GM20431 (cell line): ENCODE measurements around the gene HNRNPLL.

Experiments
- in situ Hi-C: fragments of 300-500 bp; cut with MseI, MboI; formaldehyde crosslinking; loops from one replicate; pipeline ENCODE4 v1.15.0; 2020; ENCODE audit warnings: low sequenced_read_pairs; ENCODE audit not compliant: unreplicated experiment

Gene HNRNPLL

DNA sequence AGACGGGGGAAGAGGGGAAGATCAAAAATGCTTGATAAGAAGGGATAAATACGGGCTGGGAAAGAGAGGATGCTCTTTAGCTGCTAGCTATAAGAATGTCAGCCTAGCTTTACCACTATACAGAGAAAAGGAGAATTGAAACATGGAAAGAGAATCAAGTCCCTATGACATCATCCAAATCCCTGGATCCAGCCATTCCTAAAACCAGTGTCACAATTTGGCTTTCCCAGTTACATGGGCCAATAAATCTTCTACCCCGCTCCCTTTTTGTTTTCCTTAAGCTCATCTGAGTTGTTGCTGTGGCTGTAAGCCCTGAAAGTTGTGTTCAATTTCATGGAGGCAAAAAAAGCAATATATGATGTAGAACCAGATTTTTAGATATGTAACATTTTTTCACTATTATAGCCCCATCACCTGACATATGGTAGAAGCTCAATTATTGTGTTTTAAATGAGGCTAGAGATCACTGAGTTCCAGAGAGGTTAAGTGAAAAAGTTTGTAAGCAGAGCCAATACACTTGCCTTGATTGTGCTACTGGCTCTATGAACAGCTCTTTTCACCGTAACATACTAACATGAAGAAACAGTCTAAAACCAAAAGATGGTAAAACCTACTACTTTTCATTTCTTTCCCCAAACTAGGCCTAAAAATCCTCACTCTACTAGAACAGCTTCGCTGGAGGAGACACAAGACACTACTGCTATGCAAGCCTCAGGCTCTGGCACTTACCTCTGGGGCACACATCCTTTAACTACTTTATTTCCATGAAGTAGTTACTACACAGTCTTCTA lies 4.3 kb downstream of the HNRNPLL start:
- in situ Hi-C loops: no loop called here

DNA sequence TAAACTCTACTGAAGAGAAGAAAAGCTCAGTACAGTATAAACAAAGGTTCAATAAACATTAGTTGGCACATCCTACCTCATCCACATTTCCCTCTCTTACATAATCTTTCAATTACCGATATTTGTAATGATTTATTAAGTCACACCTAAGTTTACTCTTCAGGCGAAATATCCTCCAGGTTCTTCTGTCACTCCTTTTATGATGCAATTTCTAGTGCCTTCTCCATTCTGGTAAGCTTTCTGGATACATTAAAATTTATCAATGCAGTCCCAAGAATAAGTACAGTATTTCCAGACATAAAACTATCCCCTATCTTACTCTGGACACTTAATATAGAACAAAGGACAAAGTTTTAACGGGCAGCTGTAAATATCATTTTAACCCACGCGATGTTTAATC lies 5.6 kb downstream of the HNRNPLL start:
- in situ Hi-C loops: no loop called here

DNA sequence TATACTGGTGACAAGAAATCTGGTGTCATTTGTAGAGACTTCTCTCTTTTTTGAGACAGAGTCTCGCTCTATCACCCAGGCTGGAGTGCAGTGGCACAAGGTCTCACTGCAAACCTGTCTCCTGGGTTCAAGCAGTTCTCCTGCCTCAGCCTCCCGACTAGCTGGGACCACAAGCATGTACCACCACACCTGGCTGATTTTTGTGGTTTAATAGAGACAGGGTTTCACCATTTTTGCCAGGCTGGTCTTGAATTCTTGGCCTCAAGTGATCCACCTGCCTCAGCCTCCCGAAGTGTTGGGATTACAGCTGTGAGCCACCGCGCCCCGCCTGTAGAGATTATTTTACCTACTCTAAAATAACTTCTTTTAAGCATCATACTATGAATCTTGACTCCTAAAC lies 6.5 kb downstream of the HNRNPLL start:
- in situ Hi-C loops: no loop called here

DNA sequence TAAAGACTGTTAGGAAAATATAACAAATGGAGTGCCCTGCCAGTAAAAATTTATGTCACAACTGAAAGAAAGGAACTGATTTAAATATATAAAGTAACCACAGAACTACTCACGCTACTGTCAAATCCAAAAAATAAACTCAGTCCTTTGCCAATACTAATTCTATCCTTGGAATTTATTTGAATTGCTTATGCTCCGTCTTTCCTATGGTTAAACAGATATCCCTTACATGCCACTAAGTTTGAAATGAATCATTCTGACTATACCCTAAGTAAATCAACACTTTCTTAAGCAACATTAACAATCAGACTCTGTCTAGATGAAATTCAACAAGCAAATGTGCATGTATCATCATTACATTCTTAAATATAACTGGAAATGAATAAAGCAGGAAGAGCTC lies 9.8 kb downstream of the HNRNPLL start:
- in situ Hi-C loops: no loop called here

DNA sequence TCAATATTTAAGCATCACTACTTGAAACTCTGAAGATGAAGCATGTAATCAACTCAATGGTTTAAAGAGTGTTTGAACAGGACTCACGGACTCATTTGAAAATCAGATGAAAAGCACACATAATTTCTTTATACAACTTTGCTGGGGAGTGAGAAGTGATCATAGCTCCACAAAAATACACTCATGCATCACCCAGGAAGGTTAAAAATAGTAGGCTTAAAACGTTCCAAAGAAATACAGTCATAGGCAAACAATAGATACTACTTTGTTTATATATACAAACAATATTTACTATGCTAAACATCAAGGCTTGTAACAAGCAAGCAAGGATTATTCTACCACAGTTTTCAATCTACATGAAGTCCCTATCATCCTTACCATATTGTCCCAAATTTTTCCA lies 11.6 kb downstream of the HNRNPLL start:
- in situ Hi-C loops: no loop called here

DNA sequence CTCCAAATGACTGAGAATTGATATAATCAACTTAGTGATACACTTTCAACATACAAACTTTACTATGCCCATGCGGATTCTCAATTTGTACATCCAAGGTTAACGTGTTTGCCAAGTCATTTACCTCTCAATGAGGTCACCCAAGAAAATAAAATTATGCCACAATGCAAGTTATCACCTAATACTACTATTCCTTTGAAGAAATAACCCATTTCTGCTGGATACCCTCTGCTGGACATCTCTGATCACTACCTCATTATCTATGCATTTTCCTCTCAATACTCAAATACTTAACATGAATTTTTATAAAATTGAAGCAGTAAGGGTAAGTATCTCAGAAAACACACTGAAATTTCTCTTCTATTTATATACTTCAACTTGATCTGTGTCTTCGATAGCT lies 12.7 kb downstream of the HNRNPLL start:
- in situ Hi-C loops: no loop called here

DNA sequence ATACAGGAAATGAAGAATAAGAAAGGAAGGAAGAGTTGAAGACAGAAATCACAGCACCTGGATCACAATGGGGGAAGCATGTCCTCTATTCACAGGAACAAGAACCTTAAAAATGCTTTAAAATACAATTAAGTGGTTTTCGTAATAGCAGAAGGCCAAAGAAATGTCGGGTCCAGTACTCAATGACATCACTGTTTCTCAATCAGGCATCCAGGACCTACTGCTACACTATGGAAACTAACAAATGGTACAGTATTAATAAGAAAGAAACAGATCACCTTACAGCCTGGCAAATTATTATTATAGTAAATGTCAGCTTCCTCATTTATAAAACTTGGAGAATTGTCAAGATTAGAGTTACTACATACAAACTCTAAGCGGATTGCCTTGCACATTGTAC lies 15.8 kb downstream of the HNRNPLL start:
- in situ Hi-C loops: loop anchor here (10.0 kb wide), 1 partner anchor 148 kb away; no protein-coding TSS in a partner anchor

DNA sequence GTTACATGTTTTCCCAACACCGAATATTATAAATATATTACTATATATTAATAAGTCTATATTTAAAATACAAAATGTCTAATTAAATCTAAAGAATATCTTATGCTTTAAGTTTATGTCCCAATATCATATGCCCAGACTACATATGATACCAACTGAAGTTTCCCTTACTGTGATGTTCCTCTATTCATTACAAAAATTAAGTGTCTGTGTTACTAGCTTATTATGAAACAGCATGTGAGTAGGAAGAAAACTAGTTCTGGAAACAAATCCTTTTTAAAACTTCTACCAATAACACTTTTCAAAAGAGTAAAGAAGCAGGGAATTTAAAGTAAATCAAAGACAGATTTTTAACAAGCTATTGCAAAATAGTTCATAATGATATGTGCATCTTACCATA lies 17.8 kb downstream of the HNRNPLL start:
- in situ Hi-C loops: loop anchor here (10.0 kb wide), 1 partner anchor 150 kb away; no protein-coding TSS in a partner anchor

DNA sequence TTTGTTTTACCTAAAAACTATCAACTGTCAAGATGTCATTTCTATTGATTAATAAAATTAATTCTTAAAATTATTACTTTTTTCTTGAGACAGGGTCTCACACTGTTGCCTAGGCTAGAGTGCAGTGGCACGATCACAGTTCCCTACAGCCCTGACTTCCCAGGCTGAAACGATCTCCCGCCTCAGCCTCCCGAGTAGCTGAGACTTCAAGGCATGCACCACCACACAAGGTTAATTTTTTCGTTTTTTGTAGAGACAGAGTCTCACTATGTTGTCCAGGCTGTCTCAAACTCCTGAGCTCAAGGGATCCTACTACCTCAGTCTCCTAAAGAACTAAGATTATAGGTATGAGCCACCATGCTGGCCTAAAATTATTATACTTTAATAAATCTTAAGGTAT lies 18.7 kb downstream of the HNRNPLL start:
- in situ Hi-C loops: loop anchor here (10.0 kb wide), 1 partner anchor 151 kb away; no protein-coding TSS in a partner anchor

DNA sequence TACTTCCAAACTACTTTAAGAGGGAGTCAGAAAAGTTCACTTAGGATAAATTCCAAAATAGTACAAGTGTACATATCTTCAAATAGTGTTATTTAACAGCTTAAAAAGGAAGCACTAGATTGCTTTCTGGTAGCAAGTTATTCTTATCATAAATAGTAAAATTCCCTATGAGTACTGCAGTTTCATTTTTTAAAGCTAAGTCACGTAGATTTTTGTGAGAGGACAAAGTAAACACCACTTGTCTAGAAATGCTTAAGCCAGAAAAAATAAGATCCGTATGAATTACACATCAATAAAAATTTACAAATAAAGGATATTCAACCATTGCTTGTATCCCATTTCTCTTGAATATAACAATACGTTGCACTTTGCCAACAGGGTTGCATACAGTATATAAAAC lies 19.2 kb downstream of the HNRNPLL start:
- in situ Hi-C loops: loop anchor here (10.0 kb wide), 1 partner anchor 151 kb away; no protein-coding TSS in a partner anchor

DNA sequence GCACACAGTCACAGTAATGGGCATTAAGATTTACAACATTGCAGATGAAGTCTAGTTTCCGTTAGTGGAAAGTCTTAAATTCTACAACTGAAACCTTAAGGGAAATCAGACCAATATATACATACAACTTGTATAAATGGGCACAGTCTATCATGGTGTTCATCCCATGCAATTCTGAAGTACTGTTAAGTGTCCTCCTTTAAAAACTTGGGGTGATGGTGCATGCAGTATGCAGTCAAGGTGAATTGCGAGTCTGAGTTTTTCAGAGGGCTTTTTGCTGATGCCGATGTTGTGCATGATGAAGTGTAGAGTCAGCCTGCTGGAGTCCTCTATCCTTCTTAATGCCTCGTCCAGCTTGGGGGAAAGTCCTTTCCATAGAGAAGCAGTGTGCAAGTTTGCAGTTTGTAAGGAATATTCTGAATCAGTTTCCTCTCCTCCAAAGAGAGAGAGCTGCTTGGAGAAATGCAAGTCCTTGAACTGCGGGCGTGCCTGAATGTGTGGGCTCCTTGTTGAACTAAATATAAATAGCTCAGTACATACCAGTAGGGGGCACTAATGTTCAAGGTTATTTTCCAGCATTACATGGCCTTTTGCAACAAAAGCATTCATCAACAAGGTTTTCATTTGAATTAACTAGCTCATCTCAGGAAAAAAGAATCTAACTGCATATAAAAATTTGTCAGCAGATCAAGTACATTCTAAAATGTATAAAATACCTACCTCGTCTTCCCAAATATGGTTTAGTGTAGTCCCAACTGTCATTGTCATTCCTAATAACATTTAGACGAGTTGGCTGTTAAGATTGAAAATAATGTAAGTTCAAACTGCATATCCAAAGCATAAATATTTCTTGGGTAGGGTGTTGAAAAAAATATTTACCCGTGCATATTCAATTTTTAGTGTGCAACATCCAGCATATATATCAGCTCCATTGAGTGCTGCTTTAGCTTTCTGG lies 21.3 kb downstream of the HNRNPLL start:
- in situ Hi-C loops: loop anchor here (10.0 kb wide), 1 partner anchor 153 kb away; no protein-coding TSS in a partner anchor

DNA sequence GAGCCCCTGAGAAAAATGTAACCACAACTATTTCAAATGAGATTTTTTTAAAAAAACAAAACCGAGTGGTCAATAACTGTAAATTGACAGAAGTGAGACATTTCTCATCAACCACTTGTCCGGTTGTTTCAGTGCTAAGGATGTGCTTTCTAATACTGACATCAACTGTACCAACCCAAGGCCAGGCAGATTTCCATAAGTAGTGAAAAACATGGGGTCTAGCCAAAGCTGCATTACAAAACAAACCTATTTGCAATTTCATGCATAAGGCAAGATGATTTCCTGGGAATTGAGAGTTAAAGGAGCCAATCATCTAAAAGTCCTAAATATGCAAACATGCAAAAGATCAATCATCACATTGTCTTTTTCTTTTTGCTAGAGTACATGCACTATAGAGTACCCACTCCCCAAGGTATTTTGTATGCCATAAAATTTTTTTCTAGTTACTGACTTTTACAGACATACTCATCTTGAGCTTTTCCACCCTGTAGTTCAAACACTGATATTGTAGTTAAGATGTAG lies 22.6 kb downstream of the HNRNPLL start:
- in situ Hi-C loops: loop anchor here (10.0 kb wide), 1 partner anchor 155 kb away; no protein-coding TSS in a partner anchor

DNA sequence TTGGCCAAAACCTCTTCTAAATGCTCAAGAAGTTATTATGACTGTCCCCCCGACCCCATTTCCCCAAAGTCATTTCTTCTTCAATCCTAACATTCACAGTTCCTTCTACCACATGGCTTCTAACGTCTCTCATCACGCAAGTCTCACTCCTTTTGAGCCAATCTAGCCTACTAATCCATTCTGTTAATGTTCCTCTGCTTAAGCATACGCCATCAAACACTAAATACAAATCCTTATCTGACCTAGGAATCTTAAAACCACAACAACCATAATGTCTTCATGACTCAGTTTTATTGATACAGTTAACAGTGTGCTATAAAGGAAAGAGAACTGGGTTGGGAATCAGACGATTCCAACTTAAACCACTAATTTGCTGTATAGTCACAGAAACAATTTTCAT lies 23.9 kb downstream of the HNRNPLL start:
- in situ Hi-C loops: no loop called here

DNA sequence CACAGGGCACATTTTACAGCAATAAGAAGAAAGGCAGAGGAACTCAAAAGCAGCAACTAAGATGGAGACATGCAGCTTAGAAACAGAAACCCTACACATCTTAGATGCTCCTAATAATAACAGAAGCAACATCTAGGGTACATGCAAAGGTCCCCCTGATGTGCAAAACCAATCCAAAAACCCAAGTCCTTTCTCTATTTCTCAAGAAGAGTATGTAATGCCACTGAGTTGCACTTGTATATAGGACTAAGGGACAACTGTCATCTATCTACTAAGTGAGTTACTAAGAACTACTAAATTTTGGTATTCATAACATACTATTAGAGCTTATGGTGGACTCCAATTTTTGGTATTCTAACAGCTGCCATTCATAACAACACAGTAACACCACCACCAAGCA lies 28.4 kb downstream of the HNRNPLL start:
- in situ Hi-C loops: no loop called here

DNA sequence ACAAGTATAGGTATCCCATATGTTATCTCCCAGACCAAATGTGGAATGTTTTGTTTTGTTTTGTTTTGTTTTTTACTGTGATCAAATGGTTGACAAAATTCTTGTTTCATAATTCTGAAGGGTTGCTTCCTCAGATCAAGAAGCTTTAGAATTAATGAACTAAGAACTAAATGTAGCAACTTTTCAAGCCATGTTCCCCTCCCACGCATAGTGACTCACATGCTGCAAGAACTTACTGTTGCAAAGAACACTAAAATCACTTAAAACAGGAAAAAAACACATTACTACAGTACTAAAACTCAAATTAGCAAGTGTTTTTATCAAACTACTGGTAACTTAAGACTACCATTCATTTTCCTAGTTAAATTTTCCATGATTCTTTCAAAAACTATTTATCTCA lies 30.6 kb downstream of the HNRNPLL start:
- in situ Hi-C loops: no loop called here

DNA sequence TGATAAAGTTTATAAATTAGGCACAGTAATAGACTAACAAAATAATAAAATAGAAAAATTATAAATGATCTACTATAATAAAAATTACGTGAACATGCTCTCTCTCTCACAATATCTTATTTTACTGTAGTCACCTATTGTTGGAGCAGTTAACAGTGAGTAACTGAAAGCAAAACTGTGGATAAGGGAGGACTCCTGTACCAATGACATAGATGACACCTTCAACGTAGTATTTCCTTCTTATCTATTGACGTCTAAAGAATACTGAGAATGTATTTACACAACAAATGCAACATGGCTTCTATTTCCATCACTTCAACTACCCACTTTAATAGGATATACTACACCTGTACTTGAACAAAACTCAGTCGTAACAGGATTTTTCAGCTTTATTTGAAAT lies 31.5 kb downstream of the HNRNPLL start:
- in situ Hi-C loops: no loop called here

DNA sequence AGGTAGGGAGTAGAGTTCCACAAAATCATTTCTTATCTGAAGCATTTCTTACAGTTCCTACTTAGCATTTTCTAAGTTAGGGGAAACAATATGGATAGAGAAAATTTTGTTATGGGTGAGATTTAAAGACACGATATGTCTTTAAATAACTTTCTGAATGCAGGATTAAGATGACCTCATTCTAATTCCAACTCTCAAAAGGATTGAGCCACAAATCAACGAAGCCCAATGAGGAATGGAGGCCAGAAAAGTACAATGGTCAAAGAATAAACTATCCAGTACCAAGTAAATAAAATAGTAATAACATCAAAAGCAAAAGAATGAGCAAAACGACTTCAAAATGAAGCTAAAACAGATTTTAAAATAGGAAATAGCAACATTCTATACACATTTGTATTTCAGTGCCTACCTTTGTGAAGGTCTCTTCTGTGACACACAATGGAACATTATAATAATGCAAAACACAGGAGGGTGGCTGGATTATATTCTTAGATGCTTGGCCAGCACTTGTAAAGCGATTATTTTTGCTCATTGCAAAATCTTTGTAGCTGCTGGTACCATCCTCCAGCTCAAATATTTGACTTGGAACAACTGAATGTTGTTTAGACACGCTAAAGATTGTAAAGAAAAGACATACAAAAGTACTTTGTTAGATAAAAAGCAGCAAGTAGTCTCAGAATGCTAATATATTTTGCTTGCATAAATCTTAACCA lies 33.8 kb downstream of the HNRNPLL start:
- in situ Hi-C loops: no loop called here

DNA sequence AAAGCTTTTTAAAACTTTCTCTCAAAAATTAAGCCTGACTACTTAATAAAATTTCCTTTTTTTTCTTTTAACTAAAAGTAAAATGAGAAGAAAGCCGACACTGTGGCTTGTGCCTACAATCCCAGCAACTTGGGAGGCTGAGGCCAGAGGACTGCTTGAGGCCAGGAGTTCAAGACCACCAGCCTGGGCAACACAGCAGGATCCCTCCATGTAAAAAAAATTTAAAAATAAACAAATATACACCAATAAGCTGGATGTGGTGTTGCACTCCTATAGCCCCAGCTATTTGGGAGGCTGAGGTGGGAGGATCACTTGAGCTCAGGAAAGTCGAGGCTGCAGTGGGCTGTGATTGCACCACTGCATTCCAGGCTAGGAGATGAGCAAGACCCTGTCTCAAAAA lies 37.4 kb downstream of the HNRNPLL start:
- in situ Hi-C loops: no loop called here

DNA sequence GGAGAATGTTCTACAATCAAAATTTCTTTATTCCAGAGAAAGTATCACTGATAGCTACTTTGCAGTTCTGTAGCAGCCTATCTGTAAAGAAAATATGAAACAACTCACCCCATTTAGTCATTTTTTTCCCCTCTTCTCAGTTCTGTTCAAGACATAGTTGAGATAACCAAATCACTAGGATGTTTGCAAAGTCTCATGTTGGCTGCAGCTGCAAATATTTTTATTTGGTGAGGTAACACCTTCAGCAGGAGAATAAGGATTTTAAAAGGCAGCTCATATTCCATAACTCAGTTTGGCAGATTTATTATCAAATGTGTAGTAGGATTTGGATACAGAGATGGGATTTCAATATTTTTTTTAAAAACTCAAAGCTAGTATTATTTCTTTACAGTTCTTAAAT lies 41.0 kb downstream of the HNRNPLL start:
- in situ Hi-C loops: no loop called here

DNA sequence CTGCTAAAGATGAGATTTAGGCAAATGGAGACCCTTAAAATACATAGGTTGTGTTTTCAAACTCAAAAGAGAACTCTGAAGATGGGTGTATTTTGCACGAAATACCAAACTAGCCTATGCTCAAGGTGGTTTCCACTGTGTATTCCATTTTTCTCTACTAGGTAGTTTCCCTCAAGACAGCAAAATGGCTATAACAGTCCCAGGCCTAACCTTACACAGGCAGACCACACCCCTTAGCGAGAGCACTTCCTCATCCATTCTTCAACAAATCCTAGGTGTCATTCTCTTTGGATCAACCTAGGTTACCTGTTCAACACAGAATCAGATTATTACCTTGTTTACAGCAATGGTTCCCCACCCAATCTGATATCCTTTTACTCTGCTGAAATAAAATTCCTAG lies 42.6 kb downstream of the HNRNPLL start:
- in situ Hi-C loops: no loop called here
